H9 (cell line): ENCODE data around the gene GATA5. TPM values are rescaled to one million over a fixed set of nuclear protein-coding genes. Genes with fewer than 3 reads are reported as not detected.

Experiments
- DNase-seq: peaks from one replicate; pipeline ENCODE4 v3.0.0-alpha.2; 2017
- H2AFZ ChIP-seq: one replicate; pipeline ENCODE4 v1.6.1; 2013; ENCODE audit warnings: mild to moderate bottlenecking, low read length, control low read depth, moderate library complexity
- H2AK5ac ChIP-seq: 2 replicates; pipeline ENCODE4 v1.6.1; 2013; ENCODE audit warnings: low read length, control low read depth, mixed read lengths; ENCODE audit not compliant: insufficient read length
- H2BK120ac ChIP-seq: one replicate; pipeline ENCODE4 v1.6.1; 2013; ENCODE audit warnings: low read depth, mild to moderate bottlenecking, low read length, control low read depth, inconsistent platforms; ENCODE audit not compliant: poor library complexity, severe bottlenecking
- H2BK12ac ChIP-seq: 2 replicates; pipeline ENCODE4 v1.6.1; 2013; ENCODE audit warnings: low read length, control low read depth, mixed read lengths, low read depth; ENCODE audit not compliant: insufficient read length
- H2BK15ac ChIP-seq: 2 replicates; pipeline ENCODE4 v1.6.1; 2013; ENCODE audit warnings: low read depth, low read length, control low read depth
- H2BK20ac ChIP-seq: one replicate; pipeline ENCODE4 v1.6.1; 2013; ENCODE audit warnings: low read depth, mild to moderate bottlenecking, low read length, control low read depth, inconsistent platforms; ENCODE audit not compliant: poor library complexity, severe bottlenecking
- H2BK5ac ChIP-seq: 2 replicates; pipeline ENCODE4 v1.6.1; 2013; ENCODE audit warnings: low read length, control low read depth, mixed read lengths; ENCODE audit not compliant: insufficient read length
- H3K14ac ChIP-seq: 2 replicates; pipeline ENCODE4 v1.6.1; 2013; ENCODE audit warnings: low read length, control low read depth; ENCODE audit not compliant: insufficient read depth
- H3K18ac ChIP-seq: 2 replicates; pipeline ENCODE4 v1.6.1; 2013; ENCODE audit warnings: low read depth, mild to moderate bottlenecking, mixed read lengths, low read length, control low read depth; ENCODE audit not compliant: insufficient read length
- H3K23ac ChIP-seq: 2 replicates; pipeline ENCODE4 v1.6.1; 2013; ENCODE audit warnings: low read length, control low read depth, mixed read lengths, low read depth; ENCODE audit not compliant: insufficient read length
- H3K23me2 ChIP-seq: 2 replicates; pipeline ENCODE4 v1.6.1; 2013; ENCODE audit warnings: low read depth, mild to moderate bottlenecking, mixed read lengths, low read length, control low read depth; ENCODE audit not compliant: insufficient read length, poor library complexity, severe bottlenecking
- H3K27ac ChIP-seq: 2 replicates; pipeline ENCODE4 v1.5.1; 2013; ENCODE audit warnings: low read length, control low read depth, mixed read lengths, low read depth; ENCODE audit not compliant: insufficient read length
- H3K27me3 ChIP-seq: 2 replicates; pipeline ENCODE4 v1.6.1; 2013; ENCODE audit warnings: low read length, control low read depth, inconsistent platforms; ENCODE audit not compliant: insufficient read depth
- H3K4ac ChIP-seq: 2 replicates; pipeline ENCODE4 v1.6.1; 2013; ENCODE audit warnings: low read depth, mild to moderate bottlenecking, control low read depth, inconsistent platforms, low read length, moderate library complexity
- H3K4me1 ChIP-seq: 2 replicates; pipeline ENCODE4 v1.6.1; 2013; ENCODE audit warnings: low read length, control low read depth, inconsistent platforms; ENCODE audit not compliant: insufficient read depth
- H3K4me2 ChIP-seq: 2 replicates; pipeline ENCODE4 v1.6.1; 2013; ENCODE audit warnings: low read length, control low read depth, mixed read lengths; ENCODE audit not compliant: insufficient read length, insufficient read depth
- H3K56ac ChIP-seq: 2 replicates; pipeline ENCODE4 v1.6.1; 2013; ENCODE audit warnings: low read depth, mild to moderate bottlenecking, mixed read lengths, low read length, control low read depth; ENCODE audit not compliant: insufficient read length
- H3K79me1 ChIP-seq: 2 replicates; pipeline ENCODE4 v1.6.1; 2013; ENCODE audit warnings: low read depth, mild to moderate bottlenecking, moderate library complexity, low read length, control low read depth, inconsistent platforms; ENCODE audit not compliant: insufficient read depth, poor library complexity, severe bottlenecking
- H3K79me2 ChIP-seq: 2 replicates; pipeline ENCODE4 v1.6.1; 2013; ENCODE audit warnings: low read length, control low read depth, inconsistent platforms; ENCODE audit not compliant: insufficient read depth
- H3K9ac ChIP-seq: 2 replicates; pipeline ENCODE4 v1.6.1; 2013; ENCODE audit warnings: low read length, control low read depth, mixed read lengths; ENCODE audit not compliant: insufficient read length; ENCODE audit errors: extremely low read depth
- H3K9me3 ChIP-seq: one replicate; pipeline ENCODE4 v1.6.1; 2013; ENCODE audit warnings: low read depth, low read length, inconsistent platforms; ENCODE audit not compliant: control insufficient read depth
- H3T11ph ChIP-seq: one replicate; pipeline ENCODE4 v1.6.1; 2013; ENCODE audit warnings: mild to moderate bottlenecking, low read length, control low read depth, inconsistent platforms
- H4K20me1 ChIP-seq: one replicate; pipeline ENCODE4 v1.6.1; 2013; ENCODE audit not compliant: control insufficient read depth, insufficient read length, insufficient read depth
- H4K5ac ChIP-seq: 2 replicates; pipeline ENCODE4 v1.6.1; 2013; ENCODE audit warnings: low read depth, mild to moderate bottlenecking, mixed read lengths, low read length, control low read depth; ENCODE audit not compliant: insufficient read length
- H4K8ac ChIP-seq: replicated peaks from 2 replicates; pipeline ENCODE4 v1.6.1; 2013; ENCODE audit warnings: low read length, control low read depth, mixed read lengths, low read depth; ENCODE audit not compliant: insufficient read length
- H4K91ac ChIP-seq: 2 replicates; pipeline ENCODE4 v1.6.1; 2013; ENCODE audit warnings: low read depth, mild to moderate bottlenecking, moderate library complexity, mixed read lengths, low read length, control low read depth; ENCODE audit not compliant: insufficient read length
- H3K27ac Mint-ChIP-seq, 3 experiments: 2 replicates in 2 of 3; 3 replicates in 1 of 3; pipeline ENCODE4 v1.8.0; 2020 to 2021; ENCODE audit warnings: mixed read lengths in 3 of 3, mild to moderate bottlenecking in 1 of 3, moderate library complexity in 1 of 3
- H3K27me3 Mint-ChIP-seq: 2 replicates; pipeline ENCODE4 v1.8.0; 2021; ENCODE audit warnings: low read depth, mild to moderate bottlenecking, moderate library complexity, mixed read lengths
- H3K36me3 Mint-ChIP-seq, 3 experiments: 2 replicates in 2 of 3; 3 replicates in 1 of 3; pipeline ENCODE4 v1.8.0; 2020 to 2021; ENCODE audit warnings: low read depth in 3 of 3, mixed read lengths in 3 of 3; ENCODE audit not compliant: insufficient read depth in 1 of 3
- H3K4me1 Mint-ChIP-seq, 2 experiments: 2 replicates each; pipeline ENCODE4 v1.8.0; 2020; ENCODE audit warnings: mixed read lengths in 2 of 2
- H3K4me3 Mint-ChIP-seq, 2 experiments: 2 replicates in 1 of 2; 3 replicates in 1 of 2; pipeline ENCODE4 v1.8.0; 2020 to 2021; ENCODE audit warnings: mild to moderate bottlenecking in 2 of 2, mixed read lengths in 2 of 2, moderate library complexity in 1 of 2
- H3K9me3 Mint-ChIP-seq, 2 experiments: 2 replicates in 1 of 2; 3 replicates in 1 of 2; pipeline ENCODE4 v1.8.0; 2020; ENCODE audit warnings: mild to moderate bottlenecking in 2 of 2, mixed read lengths in 2 of 2, moderate library complexity in 1 of 2
- CTCF ChIP-seq: fragments of 200-600 bp; sonication (generic); conservative IDR thresholded peaks from 3 replicates; pipeline ENCODE4 v1.8.0; 2021; ENCODE audit warnings: antibody characterized with exemption, mild to moderate bottlenecking
- WGBS: extraction: QIAGEN DNeasy Blood & Tissue Kit; methylation state at CpG from one replicate; pipeline ENCODE4 v1.1.7; 2013; ENCODE audit warnings: missing lambda C conversion rate, low lambda C conversion rate, mixed read lengths; ENCODE audit not compliant: insufficient read length; ENCODE audit errors: extremely low coverage; 5-methylcytosine and 5-hydroxymethylcytosine counted together
- total RNA-seq: library from RNA; stranded (reverse); gene quantifications from 2 replicates; pipeline ENCODE4 v1.2.1, GENCODE V29; 2021

The GATA5 gene
- total RNA-seq, 1 experiment from 2014 or later = 0.24 TPM

GRCh38 chr20:62493886-62494285 is 18.1 kb upstream of the GATA5 start:
- H2BK20ac ChIP-seq = no peak overlapping the region
- H3K27ac ChIP-seq = no peak overlapping the region
- no peak overlapping the region for H3K14ac ChIP-seq
- no peak overlapping the region for H2AK5ac ChIP-seq
- no peak overlapping the region for H2BK12ac ChIP-seq
- no peak overlapping the region for H4K5ac ChIP-seq
- H4K91ac ChIP-seq = no peak overlapping the region
- WGBS = no CpG with 5 or more reads among the region's 10 CpGs
- H3K23ac ChIP-seq = no peak overlapping the region
- no peaks in the 10 kb centered on the region for H3K79me1 ChIP-seq
- H2BK15ac ChIP-seq = no peak overlapping the region
- H2BK120ac ChIP-seq = no peak overlapping the region
- no peaks in the 10 kb centered on the region for H3K9me3 ChIP-seq
- no peaks in the 10 kb centered on the region for H3K79me2 ChIP-seq
- no peaks in the 10 kb centered on the region for H3K23me2 ChIP-seq
- no peak overlapping the region for H3K4ac ChIP-seq
- no peaks in the 10 kb centered on the region for H3K4me1 ChIP-seq
- Mint-ChIP-seq H3K4me3 (no peak overlapping the region), H3K36me3 (no peaks in the 10 kb centered on the region), H3K27ac (no peak overlapping the region), H3K27me3 (peaks cover 23% of the 10 kb centered on the region), H3K9me3 (no peaks in the 10 kb centered on the region; a peak in 2 of 5 replicates), H3K4me1 (peaks cover 6 to 11% of the 10 kb centered on the region in 2 experiments; a peak in 3 of 4 replicates)
- no peak overlapping the region for H3K56ac ChIP-seq
- no peak for DNase-seq
- H4K20me1 ChIP-seq = no peaks in the 10 kb centered on the region
- no peak overlapping the region for H4K8ac ChIP-seq
- no peak for TF ChIP-seq CTCF
- H2AFZ ChIP-seq = no peak overlapping the region
- H2BK5ac ChIP-seq = no peak overlapping the region
- no peak overlapping the region for H3K18ac ChIP-seq
- H3T11ph ChIP-seq = no peak overlapping the region
- no peaks in the 10 kb centered on the region for H3K27me3 ChIP-seq
- no peak overlapping the region for H3K9ac ChIP-seq
- no peak overlapping the region for H3K4me2 ChIP-seq
